NT2/D1 (cell line): ENCODE data around the gene REPS2.

Source experiments
- DNase-seq: peaks from one replicate; pipeline ENCODE4 v3.0.0-alpha.2; 2011; ENCODE audit warnings: low read depth, low spot score
- H3K27me3 ChIP-seq: 2 replicates; pipeline ENCODE4 v1.6.0; 2011; ENCODE audit warnings: mild to moderate bottlenecking; ENCODE audit not compliant: insufficient read length, insufficient read depth
- H3K36me3 ChIP-seq: 2 replicates; pipeline ENCODE4 v1.6.1; 2011; ENCODE audit warnings: mild to moderate bottlenecking, low read length, mixed read lengths; ENCODE audit not compliant: insufficient read depth, insufficient read length
- H3K4me1 ChIP-seq: 2 replicates; pipeline ENCODE4 v1.5.1; 2011; ENCODE audit not compliant: insufficient read depth, insufficient read length
- H3K4me3 ChIP-seq: 2 replicates; pipeline ENCODE4 v1.5.1; 2011; ENCODE audit warnings: low read depth; ENCODE audit not compliant: insufficient read length
- H3K9ac ChIP-seq: 2 replicates; pipeline ENCODE4 v1.6.0; 2011; ENCODE audit warnings: low read depth; ENCODE audit not compliant: insufficient read length
- H3K9me3 ChIP-seq: 2 replicates; pipeline ENCODE4 v1.5.1; 2011; ENCODE audit warnings: mild to moderate bottlenecking, low read length; ENCODE audit not compliant: insufficient read depth
- SUZ12 ChIP-seq: IDR thresholded peaks from 2 replicates; pipeline ENCODE4 v1.6.1; 2011; ENCODE audit not compliant: insufficient read length, insufficient read depth; ENCODE audit errors: extremely low read depth
- YY1 ChIP-seq: IDR thresholded peaks from 2 replicates; pipeline ENCODE4 v1.6.1; 2011; ENCODE audit not compliant: insufficient read length, insufficient read depth
- ZNF274 ChIP-seq: IDR thresholded peaks from 2 replicates; pipeline ENCODE4 v1.6.1; 2011; ENCODE audit warnings: mild to moderate bottlenecking, low read depth, low read length

REPS2 gene

DNA sequence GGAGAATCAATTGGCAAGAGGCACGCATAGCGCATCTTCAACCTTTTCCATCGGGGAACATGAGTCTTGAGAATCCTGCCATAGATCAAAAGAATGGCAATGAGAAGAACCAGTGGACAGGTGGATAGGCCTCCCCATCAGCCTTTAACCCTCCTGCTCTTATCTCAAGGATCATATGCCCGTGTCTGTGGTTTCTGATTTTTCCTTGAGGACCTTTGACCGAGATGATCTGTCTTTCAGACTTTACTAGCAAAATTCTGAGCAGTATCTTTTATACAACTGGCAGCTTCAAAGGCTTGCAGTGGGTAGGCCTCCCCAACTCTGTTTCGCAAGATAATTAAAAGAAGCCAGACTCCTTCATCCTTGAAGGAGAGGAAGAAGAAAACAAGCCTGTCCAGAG lies 174.4 kb downstream of the REPS2 start:
- Histone ChIP-seq H3K9ac (no peak overlapping the region), H3K4me1 (no peaks in the 10 kb centered on the region), H3K4me3 (no peak overlapping the region), H3K27me3 (no peaks in the 10 kb centered on the region), H3K36me3 (no peaks in the 10 kb centered on the region), H3K9me3 (no peaks in the 10 kb centered on the region)
- TF ChIP-seq YY1 = no peak
- TF ChIP-seq SUZ12 = no peak
- TF ChIP-seq ZNF274 = no peak
- no peak for DNase-seq

DNA sequence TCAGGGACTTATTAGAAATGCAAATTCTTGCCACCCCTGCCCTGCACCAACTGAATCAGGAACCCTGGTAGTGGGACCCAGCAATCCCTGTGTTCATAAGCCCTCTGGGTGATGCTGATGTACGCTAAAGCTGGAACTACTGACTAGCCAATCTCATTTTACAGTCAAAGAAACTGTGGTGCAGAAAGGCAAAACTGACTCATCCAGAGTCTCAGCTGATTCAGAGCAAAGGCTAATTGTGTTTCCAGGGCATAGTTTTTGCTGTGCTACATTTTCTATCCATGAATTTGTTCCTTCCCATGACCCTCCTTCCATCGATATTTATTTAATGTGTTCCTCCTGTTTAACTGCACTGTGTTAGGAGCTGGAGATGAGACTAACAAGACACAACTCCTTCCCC lies 207.5 kb downstream of the REPS2 start:
- H3K27me3 ChIP-seq = no peaks in the 10 kb centered on the region
- H3K9me3 ChIP-seq = no peaks in the 10 kb centered on the region
- H3K9ac ChIP-seq = no peak overlapping the region
- no peaks in the 10 kb centered on the region for H3K36me3 ChIP-seq
- H3K4me3 ChIP-seq = no peak overlapping the region
- no peaks in the 10 kb centered on the region for H3K4me1 ChIP-seq
- no peak for DNase-seq
- TF ChIP-seq YY1 = no peak

GRCh38 chrX:17160975-17161374 lies 214.5 kb downstream of the REPS2 start:
- H3K4me1 ChIP-seq = no peaks in the 10 kb centered on the region
- no peaks in the 10 kb centered on the region for H3K27me3 ChIP-seq
- H3K4me3 ChIP-seq = no peak overlapping the region
- TF ChIP-seq SUZ12 (no peak), YY1 (no peak), ZNF274 (no peak)
- no peaks in the 10 kb centered on the region for H3K36me3 ChIP-seq
- no peak overlapping the region for H3K9ac ChIP-seq
- H3K9me3 ChIP-seq = peaks cover 41% of the 10 kb centered on the region
- DNase-seq = no peak

GRCh38 chrX:17161991-17162390 lies 215.5 kb downstream of the REPS2 start:
- H3K36me3 ChIP-seq = no peaks in the 10 kb centered on the region
- H3K27me3 ChIP-seq = no peaks in the 10 kb centered on the region
- TF ChIP-seq ZNF274 = no peak
- TF ChIP-seq SUZ12 = no peak
- TF ChIP-seq YY1 = no peak
- DNase-seq = no peak
- H3K4me3 ChIP-seq = no peak overlapping the region
- no peak overlapping the region for H3K9ac ChIP-seq
- peaks cover 41% of the 10 kb centered on the region for H3K9me3 ChIP-seq
- H3K4me1 ChIP-seq = no peaks in the 10 kb centered on the region

GRCh38 chrX:17164079-17164478 lies 217.6 kb downstream of the REPS2 start:
- Histone ChIP-seq H3K9ac (no peak overlapping the region), H3K4me3 (no peak overlapping the region), H3K4me1 (no peaks in the 10 kb centered on the region), H3K36me3 (no peaks in the 10 kb centered on the region), H3K27me3 (no peaks in the 10 kb centered on the region), H3K9me3 (peaks cover 44% of the 10 kb centered on the region)
- no peak for TF ChIP-seq ZNF274
- no peak for TF ChIP-seq YY1
- no peak for TF ChIP-seq SUZ12
- no peak for DNase-seq

GRCh38 chrX:17164941-17165340 lies 218.5 kb downstream of the REPS2 start:
- no peak for TF ChIP-seq ZNF274
- no peak for TF ChIP-seq YY1
- no peak for TF ChIP-seq SUZ12
- H3K36me3 ChIP-seq = no peaks in the 10 kb centered on the region
- H3K4me3 ChIP-seq = no peak overlapping the region
- peaks cover 45% of the 10 kb centered on the region for H3K9me3 ChIP-seq
- no peaks in the 10 kb centered on the region for H3K4me1 ChIP-seq
- no peak overlapping the region for H3K9ac ChIP-seq
- no peak for DNase-seq
- no peaks in the 10 kb centered on the region for H3K27me3 ChIP-seq

DNA sequence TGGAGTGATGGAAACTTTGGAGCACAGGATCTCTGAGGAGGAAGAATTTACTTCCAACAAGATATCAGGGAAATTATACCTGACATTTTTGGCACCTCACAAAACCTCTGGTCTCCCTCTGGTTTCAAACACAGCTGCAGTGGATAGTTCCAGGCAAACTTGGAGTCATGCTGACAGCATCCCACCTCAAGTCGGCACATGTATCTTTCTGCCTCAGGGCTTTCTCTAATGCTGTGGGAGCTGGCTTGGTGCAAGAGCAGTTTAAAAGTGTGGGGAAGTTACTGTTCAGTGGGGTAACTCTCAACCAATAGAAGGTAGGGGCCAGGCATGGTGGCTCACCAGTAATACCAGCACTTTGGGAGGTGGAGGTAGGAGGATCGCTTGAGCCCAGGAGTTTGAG lies 221.5 kb downstream of the REPS2 start:
- Histone ChIP-seq H3K4me1 (no peaks in the 10 kb centered on the region), H3K27me3 (no peaks in the 10 kb centered on the region), H3K36me3 (no peaks in the 10 kb centered on the region), H3K4me3 (no peak overlapping the region), H3K9me3 (peaks cover 27% of the 10 kb centered on the region), H3K9ac (no peak overlapping the region)
- no peak for DNase-seq
- TF ChIP-seq SUZ12 = no peak
- TF ChIP-seq ZNF274 = no peak
- TF ChIP-seq YY1 = no peak

- no peak overlapping the region for H3K9ac ChIP-seq
- DNase-seq = no peak
- no peaks in the 10 kb centered on the region for H3K4me1 ChIP-seq
- H3K4me3 ChIP-seq = no peak overlapping the region
- peaks cover 4% of the 10 kb centered on the region; the same call in 1 of the 2 replicates for H3K9me3 ChIP-seq
- TF ChIP-seq SUZ12 (no peak), ZNF274 (no peak), YY1 (no peak)
- H3K27me3 ChIP-seq = no peaks in the 10 kb centered on the region
- H3K36me3 ChIP-seq = no peaks in the 10 kb centered on the region
Measured at GRCh38 chrX:17170973-17171372, 224.5 kb downstream of the REPS2 start.
